SK-N-SH treated with all-trans-retinoic acid at 6 μM for 48 hours (cell line): ENCODE measurements around the gene TRABD2A.
"Not testable (repeated sequence)": the region's sequence is repeated elsewhere in the genome, so short reads cannot be mapped to it uniquely, and the experiment has no call there.

Experiments
- ATAC-seq: fragments of 200-7000 bp; cut with Tn5 transposase; 3 replicates; pipeline ENCODE4 v1.9.1; 2020; ENCODE audit warnings: mild to moderate bottlenecking, moderate library complexity
- TF ChIP-seq, protein P1 (sequence below): fragments of 250-450 bp; sonication (Bioruptor Pico); IDR thresholded peaks from 2 replicates; pipeline ENCODE4 v1.5.0; 2020; ENCODE audit warnings: mild to moderate bottlenecking, moderate library complexity

TRABD2A gene

DNA sequence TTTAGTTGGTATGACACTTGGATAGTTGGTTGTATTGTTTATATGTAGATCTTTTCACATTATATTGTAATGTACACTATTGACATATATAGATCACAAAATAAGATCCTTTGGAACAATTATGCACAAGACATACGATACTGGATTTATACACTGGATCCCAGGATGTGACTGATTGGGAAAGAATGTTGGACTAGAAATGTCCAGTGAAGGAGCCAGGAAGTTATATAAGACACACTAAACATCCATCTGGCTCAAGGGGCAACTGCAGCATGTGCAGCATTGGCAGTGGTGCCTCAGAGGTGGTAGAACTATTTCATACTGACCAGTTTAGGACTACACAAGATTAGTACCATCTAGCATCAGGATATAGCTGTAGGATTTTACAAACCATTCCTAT is 104.9 kb downstream of the TRABD2A start:
- TF ChIP-seq, protein P1, sequence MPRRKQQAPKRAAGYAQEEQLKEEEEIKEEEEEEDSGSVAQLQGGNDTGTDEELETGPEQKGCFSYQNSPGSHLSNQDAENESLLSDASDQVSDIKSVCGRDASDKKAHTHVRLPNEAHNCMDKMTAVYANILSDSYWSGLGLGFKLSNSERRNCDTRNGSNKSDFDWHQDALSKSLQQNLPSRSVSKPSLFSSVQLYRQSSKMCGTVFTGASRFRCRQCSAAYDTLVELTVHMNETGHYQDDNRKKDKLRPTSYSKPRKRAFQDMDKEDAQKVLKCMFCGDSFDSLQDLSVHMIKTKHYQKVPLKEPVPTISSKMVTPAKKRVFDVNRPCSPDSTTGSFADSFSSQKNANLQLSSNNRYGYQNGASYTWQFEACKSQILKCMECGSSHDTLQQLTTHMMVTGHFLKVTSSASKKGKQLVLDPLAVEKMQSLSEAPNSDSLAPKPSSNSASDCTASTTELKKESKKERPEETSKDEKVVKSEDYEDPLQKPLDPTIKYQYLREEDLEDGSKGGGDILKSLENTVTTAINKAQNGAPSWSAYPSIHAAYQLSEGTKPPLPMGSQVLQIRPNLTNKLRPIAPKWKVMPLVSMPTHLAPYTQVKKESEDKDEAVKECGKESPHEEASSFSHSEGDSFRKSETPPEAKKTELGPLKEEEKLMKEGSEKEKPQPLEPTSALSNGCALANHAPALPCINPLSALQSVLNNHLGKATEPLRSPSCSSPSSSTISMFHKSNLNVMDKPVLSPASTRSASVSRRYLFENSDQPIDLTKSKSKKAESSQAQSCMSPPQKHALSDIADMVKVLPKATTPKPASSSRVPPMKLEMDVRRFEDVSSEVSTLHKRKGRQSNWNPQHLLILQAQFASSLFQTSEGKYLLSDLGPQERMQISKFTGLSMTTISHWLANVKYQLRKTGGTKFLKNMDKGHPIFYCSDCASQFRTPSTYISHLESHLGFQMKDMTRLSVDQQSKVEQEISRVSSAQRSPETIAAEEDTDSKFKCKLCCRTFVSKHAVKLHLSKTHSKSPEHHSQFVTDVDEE: no peak
- TF ChIP-seq, all 23 proteins: peak for 0
- ATAC-seq: no peak

DNA sequence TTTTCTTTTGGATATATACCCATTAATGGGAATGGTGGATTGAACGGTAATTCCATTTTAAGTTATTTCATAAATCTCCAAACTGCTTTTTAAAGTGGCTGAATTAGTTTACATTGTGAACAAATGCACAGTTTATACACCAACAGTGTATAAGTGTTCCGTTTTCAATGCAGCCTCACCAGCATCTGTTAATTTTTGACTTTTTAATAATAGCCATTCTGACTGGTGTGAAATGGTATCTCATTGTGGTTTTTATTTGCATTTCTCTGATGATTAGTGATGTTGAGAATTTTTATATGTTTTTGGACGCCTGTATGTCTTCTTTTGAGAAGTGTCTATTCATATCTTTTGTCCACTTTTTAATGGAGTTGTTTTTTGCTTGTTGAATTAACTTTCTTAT is 107.3 kb downstream of the TRABD2A start:
- not testable (repeated sequence) for ATAC-seq
